GM19397 (cell line): ENCODE results near the gene THSD7B.
"Not testable (repeated sequence)": the region's sequence is repeated elsewhere in the genome, so short reads cannot be mapped to it uniquely, and the experiment has no call there.

Experiments used
- ATAC-seq: cut with Tn5 transposase; IDR thresholded peaks from one replicate; pipeline ENCODE4 v1.9.1; 2021; ENCODE audit warnings: mild to moderate bottlenecking, moderate library complexity; ENCODE audit not compliant: unreplicated experiment

Gene THSD7B

DNA sequence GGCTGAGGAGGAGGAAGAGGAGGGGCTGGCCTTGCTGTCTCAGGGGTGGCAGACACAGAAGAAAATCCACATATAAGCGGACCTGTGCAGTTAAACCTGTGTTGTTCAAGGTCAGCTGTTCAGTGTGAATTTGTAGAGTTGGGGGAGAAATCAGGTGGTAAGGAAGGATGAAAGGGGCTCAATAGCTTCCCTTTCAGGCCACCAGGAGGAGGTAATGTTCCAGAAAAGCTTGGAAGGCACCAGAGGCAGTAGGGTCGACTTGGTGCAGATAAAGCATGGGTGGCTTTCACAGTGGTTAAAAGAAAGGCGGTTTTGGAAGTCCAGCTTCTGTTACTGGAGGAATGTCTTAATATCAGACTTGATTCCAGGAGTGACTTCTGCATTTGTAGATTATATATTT, 167.4 kb downstream of the THSD7B start:
- no peak for ATAC-seq

DNA sequence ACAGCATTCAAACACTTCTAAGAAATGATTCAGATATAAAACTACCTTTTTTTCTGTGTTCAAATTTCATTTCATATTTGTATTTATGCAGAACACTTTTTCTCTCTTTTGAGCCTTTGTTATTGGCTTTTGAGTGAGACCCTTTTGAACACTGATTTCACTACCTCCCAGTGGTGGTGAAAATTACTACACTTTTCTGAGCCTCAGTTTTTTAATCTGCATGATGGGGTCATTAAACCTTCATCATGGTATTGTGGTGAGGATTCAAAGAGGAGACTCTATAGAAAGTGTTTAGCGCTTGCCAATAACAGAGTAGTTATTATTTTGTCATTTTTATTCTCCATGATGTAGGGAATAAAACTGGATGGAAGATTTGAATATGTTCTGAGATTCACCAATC, 169.8 kb downstream of the THSD7B start:
- ATAC-seq: no peak

DNA sequence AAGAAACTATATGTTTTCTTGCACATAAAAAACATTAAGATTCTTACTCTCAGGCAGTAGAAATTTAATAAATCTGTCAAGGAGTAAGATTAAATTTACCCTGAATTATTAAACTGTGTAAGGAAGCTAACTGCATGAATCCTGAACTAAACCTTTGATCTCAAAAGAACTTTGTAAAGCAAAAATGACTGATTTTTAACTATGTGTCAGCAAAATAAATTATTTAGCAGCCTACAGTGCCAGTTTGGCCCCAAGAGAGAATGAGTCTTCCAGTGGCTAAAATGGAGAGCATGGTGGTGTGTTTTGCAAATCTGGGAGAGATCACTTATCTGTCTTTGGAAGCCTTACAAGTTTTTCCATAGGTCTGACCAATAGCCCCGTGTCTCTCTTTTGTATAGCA, 190.7 kb downstream of the THSD7B start:
- ATAC-seq: no peak

DNA sequence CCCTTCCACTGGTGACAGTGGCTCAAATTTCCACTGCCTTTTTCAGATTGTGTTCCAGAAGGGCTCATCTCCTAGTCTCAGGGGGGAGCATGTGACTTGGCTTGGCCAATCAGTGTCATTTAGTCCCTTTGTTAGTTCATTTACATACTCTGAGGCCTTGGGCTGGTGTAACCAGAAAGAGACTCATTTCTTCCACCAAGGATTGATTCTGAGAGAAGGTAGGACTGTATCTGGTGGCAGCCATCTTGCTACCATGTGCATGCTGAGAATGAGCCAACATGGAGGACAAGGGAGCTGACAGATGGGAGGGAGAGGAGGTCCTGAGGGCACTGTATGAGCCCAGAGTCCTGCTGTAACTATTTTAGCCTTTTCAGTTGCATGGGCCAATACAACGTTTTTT, 191.7 kb downstream of the THSD7B start:
- ATAC-seq: no peak

DNA sequence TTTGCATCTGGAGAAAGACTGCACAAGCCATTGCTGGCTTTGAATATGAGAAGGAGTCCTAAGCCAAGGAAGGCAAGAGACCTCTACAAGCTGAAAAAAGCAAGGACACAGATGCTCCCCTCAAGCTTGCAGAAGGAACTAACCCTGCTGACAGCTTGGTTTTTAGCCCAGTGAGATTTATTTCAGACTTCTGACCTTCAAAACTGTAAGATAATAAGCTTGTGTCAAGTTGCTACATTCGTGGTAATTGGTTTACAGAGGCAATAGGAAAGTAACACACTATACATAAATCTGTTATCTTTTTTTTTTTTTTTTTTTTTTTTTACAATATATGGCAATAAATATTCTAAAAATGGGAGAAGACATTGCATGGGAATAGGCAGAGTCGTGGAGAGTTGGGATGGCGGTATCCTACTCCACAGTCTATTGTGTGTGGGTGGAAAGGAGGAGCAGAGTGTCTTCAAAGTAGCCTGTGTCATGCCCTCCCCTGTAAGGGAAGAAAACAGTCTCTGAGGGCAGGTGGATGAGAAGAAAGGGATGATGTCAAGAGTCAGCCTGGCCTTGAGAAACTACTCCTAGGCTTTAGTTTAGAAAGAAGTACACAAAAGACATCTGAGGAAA, 196.9 kb downstream of the THSD7B start:
- ATAC-seq: no peak

DNA sequence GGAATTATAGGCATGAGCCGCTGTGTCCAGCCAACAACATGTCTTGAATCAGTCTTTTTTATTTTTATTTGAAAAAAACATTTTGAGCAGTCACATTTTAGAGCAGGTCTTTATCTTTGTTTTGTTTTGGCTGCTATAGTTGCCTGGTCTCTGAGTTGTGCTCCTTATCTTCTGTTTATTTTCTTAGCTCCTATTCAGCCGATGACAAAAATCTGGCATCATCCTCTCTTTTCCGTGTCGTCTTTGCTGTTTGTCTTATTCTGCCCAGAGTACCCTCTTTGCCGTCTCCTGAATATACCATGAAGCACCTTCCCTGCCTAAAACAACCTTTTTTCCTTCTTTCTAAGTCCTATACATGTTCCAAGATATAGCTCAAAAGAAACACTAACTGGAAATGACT, 201.1 kb downstream of the THSD7B start:
- no peak for ATAC-seq

DNA sequence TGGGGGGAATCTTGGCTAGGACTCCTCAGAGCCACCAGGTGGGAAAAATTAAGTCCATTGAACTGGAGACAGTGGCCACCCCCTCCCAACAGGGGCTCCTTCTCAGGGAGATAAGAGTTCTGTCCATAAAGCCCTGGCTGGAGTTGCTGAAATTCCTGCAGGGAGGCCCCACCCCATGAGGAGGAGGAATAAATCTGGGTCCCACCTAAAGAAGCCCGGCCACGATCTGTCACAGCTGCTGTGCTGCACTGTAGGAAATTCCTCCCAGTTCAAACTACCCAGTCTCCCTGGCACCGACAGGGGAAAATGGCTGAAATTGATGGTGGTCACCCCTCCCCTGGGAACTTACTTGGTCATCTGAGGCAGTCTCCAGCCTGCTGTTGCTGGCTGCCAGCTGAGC, 215.0 kb downstream of the THSD7B start:
- no peak for ATAC-seq

DNA sequence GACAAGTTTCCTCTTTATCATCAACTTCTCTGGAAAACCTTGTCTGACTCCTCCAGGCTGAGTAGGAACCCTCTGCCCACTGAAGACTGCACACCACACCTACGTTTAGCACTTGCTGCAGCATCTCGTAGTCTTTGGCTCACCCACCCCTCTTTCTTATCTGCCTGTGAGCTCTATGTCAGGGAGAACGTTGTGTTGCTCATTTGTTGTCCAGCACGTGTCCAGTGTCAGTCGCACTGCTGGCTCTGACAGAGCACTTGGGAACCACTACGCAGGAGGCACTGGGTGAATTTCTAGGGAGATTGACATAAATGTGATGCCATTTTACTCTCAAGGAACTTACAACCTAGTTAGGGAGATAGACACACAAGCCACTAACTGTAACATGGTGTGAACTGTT, 216.3 kb downstream of the THSD7B start:
- ATAC-seq: not testable (repeated sequence)

DNA sequence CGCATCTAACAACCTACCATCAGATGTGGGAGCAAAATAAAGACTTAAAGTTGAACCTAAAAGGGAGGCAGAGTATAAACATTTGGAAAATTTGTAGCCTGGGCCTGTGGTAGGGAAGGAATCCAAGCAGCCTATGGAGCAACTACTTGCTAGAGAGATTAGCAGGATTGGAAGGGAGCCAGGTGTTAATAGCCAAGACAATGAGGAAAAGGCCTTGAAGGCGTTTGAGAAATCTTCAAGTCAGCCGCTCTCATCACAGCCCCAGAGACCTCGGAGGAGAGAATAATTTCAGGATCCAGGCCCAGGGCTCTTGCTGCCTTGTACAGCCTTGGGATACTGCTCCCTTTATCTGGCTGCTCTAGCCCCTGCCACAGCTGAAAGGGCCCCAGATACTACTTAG, 219.7 kb downstream of the THSD7B start:
- no peak for ATAC-seq

DNA sequence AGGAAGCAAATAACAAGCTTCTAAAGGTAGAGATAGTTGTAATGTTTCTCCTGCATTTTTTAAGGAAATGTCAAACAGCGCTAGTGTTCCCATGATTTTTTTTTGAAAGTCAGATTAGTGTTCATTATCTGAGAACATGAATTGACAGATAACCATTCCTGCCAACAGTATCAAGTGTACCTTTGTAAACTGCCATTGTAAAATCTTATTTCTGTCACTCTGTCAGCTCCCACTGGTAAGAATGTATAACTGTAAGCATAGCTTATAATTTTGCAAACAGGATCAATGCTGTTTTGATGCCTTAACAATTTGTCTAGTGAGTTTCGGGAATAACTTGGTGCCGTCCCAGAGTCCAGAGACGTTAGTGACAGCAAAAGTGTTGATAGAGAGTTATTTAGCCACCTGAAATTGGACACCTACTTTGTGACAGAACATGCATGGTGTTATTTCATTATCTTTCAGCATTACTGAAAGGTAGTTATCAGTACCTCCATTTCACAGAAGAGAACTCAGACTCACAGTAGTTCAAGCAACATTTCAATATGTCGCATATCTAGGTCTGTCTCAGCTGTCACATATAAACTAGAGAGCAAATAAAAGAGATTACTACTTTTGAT, 221.4 kb downstream of the THSD7B start:
- ATAC-seq: no peak

DNA sequence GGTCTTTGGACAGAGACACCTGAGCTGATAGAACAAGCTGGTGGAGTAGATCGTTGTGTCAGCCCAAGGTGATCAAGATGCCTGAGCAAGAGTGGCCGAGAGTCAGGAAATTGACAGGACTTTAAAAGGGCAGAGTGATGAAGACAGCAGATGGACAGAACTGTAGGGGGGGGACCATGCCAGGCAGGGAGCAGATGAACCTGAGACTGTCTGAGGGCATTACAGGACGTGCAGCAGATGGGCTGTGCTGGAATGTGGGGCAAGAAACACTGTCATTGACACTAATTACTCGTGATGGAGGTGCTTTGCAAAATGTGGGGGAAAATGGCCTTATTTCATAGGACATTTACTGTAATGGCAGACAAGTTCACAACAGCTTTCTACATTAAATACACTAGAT, 225.0 kb downstream of the THSD7B start:
- ATAC-seq: no peak

DNA sequence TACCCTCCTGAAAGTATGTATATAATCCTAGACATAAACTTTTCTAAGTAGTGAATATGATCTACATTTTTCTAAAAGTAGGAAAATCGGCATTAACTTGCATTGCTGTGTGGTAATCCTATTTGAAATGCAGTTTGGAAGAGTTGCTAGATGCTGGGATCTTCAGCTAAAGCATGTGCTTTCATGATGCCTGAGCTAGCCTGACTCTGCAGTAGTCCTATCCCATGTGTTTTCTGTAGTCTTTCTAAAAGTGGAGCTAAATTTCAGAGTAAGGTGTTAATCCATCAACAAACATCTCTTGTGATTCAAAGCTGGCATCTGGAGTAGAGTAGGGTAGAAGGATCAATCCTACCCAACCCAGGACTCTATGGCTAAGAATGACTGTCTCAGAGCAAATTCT, 229.4 kb downstream of the THSD7B start:
- no peak for ATAC-seq

DNA sequence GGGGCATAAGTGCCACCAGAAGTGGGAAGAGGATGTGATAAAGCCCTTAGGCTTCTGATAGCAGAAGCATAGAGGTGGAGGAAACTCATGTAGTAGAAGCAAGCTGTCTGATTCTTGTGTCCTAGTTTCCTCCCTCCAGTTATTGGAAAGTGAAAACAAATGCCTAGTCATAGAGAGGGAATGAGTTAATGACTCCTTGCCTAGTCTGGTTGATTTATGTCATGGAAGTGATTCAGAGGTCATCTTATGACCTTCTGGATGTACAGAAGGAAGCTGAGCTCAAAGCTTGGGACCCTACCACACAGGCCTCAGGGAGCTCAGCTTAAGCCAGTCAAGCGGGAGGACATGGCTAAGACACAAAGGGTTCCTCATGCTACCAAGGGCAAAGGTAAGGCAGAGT, 232.2 kb downstream of the THSD7B start:
- ATAC-seq: no peak

DNA sequence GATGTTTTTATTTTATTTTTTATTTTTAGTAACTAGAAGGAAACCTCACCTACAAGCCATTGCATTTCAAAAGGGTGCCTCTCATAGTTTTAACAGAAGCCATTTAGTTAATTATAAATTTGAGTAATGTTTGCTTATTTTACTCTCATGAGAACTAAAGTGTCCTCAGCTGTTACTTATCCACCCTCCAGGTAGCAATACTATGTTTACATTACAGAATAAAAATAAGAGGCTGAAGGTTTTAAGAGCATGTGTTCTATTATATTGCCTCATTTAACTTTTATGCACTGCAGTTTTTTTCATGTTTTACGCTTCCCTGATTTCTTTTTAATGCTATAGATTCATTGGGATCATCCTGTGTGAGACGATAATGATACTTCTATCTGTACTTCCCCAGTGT, 235.5 kb downstream of the THSD7B start:
- ATAC-seq: no peak

DNA sequence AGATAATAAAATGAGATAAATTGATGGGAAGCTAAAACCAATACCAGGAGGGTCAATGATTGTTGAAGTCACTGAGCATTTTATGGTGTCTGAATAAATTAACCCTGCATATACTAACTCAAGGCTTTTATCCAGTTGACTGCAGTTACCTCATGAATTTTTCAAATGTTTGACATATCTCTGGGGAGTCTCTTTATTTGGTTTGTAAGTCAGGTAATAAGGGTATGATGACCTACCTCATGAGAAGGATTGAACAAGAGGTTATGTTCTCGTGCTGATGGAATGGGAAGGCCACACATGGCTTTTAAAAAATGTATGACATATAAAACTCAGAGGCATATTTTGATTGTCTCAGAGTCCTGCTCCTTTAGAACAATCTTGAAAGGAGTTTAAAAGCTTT, 237.6 kb downstream of the THSD7B start:
- no peak for ATAC-seq

DNA sequence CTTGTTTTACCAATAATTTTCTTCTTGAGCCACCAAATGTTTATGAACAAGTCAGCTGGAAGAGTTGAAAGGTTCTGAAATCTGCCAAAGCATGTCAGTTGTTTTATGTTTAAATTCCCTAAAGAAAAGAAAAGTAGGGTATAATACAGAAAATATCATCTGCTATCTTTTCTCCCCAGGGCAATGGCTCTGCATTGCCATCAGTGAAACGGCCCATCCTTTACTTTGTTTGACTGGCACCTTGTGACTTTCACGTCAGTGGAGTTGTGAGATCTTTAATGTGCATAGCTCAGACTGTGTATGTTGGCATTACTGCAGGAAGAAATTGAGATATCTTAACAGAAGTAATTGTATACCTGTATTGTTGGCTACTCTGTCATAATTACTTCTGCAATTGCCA, 239.9 kb downstream of the THSD7B start:
- ATAC-seq: no peak

DNA sequence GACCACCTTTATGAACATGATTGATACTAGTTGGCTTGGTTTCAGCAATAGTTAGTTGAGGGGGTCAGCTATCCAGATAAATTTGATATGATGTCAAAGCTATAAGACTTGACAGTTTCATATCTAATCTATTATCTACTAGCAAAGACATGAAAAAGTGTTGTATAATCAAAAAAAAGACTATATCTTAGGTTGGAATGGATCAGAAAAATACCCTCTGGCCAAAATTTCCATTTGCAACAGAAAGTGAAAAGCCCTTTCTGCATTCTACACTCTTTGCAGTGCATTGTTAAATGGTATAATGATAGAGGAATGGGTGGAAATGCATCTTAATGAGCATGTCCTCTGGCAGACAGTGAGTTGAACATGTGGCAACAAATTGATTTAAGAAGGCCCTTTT, 242.6 kb downstream of the THSD7B start:
- no peak for ATAC-seq

DNA sequence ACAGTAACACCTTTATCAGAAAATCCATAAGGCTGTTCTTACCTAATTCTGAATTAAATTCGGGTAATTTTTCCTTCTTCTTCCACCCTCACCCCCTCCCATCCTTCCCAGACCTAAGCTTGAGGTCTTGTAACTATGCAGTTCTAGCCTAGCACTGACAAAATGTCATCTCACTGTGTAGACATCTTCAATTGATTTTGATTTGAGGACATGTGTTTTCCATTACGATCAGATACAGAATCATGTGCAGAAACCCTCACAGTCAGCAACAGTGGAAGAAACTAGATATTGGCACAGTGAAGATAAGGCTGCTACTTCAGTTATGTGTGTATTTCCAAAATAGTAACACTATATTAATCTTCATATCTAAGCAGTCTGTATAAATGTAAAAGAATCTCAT, 244.6 kb downstream of the THSD7B start:
- no peak for ATAC-seq

DNA sequence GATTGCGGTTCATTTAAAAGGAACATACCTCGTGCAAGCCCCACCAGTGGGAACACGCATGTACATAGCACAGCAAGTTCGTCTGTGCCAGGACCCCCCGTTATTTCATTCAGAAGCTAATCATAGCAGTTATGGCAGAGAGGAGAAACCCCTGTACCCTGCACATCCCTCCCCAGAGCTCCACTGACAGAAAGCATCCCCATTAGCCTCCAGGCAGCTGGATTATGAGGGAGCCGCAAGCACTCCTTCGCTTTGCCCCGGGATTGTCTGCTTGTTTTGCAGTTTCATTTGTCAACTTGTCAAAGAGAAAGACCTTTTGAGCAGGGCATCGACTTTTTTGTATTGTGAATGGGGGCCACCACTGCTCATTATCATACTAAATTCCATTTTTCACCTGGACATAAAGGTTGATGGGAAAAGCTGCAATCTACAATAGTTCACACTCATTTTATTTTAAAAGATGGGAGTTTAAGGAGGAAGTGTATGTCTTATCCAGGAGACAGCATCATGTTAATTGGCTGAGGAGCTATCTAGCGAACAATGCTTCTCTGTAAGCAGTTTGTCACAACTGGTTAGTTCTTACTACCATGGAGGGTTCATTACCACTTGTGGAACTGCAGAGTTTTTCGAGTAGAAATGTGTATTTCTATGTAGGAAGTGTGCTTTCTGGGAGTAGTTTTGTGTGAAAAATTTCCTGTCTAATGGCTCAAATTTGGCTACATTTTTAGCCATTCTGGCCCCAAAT, 255.3 kb downstream of the THSD7B start:
- no peak for ATAC-seq

DNA sequence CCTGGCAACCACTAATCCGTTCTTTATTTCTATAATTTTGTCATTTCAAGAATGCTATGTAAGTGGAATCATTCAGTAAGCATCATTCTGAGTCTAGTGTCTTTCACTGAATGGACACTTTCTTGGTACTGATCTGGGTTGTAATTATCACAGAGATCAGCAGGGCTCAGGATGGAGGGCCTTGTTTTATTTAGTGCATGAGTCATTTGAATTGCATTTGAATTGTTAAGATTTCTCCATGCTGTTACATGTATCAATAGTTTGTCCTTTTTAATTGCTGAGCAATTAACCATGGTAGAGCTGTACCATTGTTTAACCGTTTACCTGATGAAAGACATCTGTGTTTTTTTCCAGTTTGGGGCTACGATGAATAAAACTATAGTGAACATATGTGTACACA, 256.4 kb downstream of the THSD7B start:
- no peak for ATAC-seq

DNA sequence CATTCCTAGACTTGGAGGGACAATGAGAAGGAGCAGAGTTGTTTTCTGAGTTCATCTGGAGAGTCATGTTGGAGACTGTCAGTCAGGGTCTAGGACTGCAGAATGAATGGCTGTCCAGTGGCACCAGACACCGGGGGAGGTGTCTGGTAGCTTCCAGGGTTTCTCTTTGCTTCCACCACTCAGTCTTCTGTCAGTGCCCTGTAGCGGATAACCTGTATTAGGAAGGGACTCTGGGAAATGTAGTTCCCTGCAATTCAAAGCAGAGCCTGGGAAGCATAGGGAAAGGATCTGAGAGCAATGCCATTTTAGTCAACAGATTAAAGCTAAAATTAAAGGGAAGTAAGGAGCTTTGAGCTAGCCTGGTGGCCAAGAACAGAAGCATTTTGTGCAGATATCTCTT, 257.9 kb downstream of the THSD7B start:
- ATAC-seq: no peak

DNA sequence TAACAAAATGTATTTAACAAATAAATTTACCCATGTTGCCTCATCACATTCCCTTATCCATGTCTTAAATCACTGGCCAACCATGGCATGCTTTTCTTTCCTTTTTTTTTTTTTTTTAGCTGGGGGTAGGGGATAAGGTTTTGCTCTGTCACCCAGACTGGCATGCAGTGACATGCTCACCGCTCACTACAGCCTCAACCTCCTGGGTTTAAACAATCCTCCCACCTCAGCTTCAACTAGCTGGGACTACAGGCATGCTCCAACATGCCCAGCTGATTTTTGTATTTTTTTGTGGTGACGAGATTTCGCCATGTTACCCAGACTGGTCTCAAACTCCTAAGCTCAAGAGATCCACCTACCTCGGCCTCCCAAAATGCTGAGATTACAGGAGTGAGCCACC, 266.4 kb downstream of the THSD7B start:
- no peak for ATAC-seq

DNA sequence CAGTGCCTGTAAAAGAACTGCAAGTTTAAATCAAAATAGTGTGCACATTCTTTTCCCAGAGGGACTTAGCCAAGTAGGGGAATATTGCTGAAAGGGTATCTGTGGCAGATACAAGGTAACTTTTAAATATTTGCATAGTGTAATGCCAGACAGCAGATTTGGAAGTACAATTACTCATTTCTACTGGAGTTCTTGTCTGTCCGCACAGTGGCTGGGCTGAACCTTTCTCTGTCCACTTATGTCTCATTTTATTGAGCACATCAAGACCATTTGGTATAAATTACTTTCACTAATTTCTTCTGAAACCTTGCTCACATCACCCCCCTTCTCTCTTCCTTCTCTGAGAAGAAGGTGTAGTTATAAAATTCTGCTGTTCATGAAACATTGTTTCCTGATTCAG, 271.3 kb downstream of the THSD7B start:
- ATAC-seq: no peak
